Measurements from ENCODE around the gene AJM1. TPM values are rescaled to one million over a fixed set of nuclear protein-coding genes. Genes with fewer than 3 reads are reported as not detected.
"Not testable (repeated sequence)": the region's sequence is repeated elsewhere in the genome, so short reads cannot be mapped to it uniquely, and the experiment has no call there.

The AJM1 gene
- polyA plus RNA-seq, 2 of the 4 experiments (the other 2 are of a cell fraction): 0.76 to 3.0 TPM

GRCh38 chr9:136837146-136837855, 5.0 kb upstream of the AJM1 start:
- ChIA-PET POLR2A (no interaction called here), CTCF (interaction anchor here (1.5 to 2.2 kb wide), 4 partner anchors 22 to 198 kb away, joined by 4 to 10 read pairs (median 4); no protein-coding TSS in a partner anchor)
- 91% methylated on average over 14 of the region's 27 CpGs for WGBS (ENCODE audit: missing lambda C conversion rate)
- FAIRE-seq (no peak), DNase-seq (ENCODE audit: low read depth in 1 of 2, low spot score in 1 of 2) (no peak), ATAC-seq (no peak)
- peaks cover 42% of the 10 kb centered on the region for H3K4me1 ChIP-seq
- TF ChIP-seq CBX8 (IDR thresholded peaks at IDR 0.05): no peak
- no peak for TF ChIP-seq ZNF302 (CRISPR knock-in tag; IDR thresholded peaks at IDR 0.05)
- H3K4me3 ChIP-seq: no peak overlapping the region
- H3K9me3 ChIP-seq: no peaks in the 10 kb centered on the region
- H3K27ac ChIP-seq: no peak overlapping the region
- no peak overlapping the region for H3K4me2 ChIP-seq

- POLR2A ChIA-PET; H3K4me2 ChIP-seq; DNase-seq (ENCODE audit: low read depth in 1 of 2, low spot score in 1 of 2); H3K9me3 ChIP-seq; FAIRE-seq; H3K27ac ChIP-seq; ATAC-seq; H3K4me3 ChIP-seq: not testable (repeated sequence)
- WGBS (ENCODE audit: missing lambda C conversion rate): no CpG with 5 or more reads among the region's 15 CpGs
- CTCF ChIA-PET: interaction anchor here (1.1 to 2.1 kb wide), 5 partner anchors 24 to 197 kb away, joined by 3 to 10 read pairs (median 4); no protein-coding TSS in a partner anchor
- peaks cover 44% of the 10 kb centered on the region for H3K4me1 ChIP-seq
Observed at GRCh38 chr9:136837856-136838277, 4.4 kb upstream of the AJM1 start.

GRCh38 chr9:136838314-136839228, 3.7 kb upstream of the AJM1 start:
- Histone ChIP-seq H3K4me1 (peaks cover 51% of the 10 kb centered on the region), H3K27ac (0 out of 6 replicates have a peak overlapping the region, but pooled peaks of 1 of the 2 experiments have one; percentile 90), H3K4me2 (no peak overlapping the region), H3K4me3 (no peak overlapping the region), H3K9me3 (no peaks in the 10 kb centered on the region)
- CTCF ChIA-PET: interaction anchor here (1.1 to 3.2 kb wide), 6 partner anchors 9 to 197 kb away, joined by 3 to 13 read pairs (median 8); no protein-coding TSS in a partner anchor
- 96% methylated on average over 13 of the region's 29 CpGs for WGBS (ENCODE audit: missing lambda C conversion rate)
- POLR2A ChIA-PET: no interaction called here
- no peak for DNase-seq (ENCODE audit: low read depth in 1 of 2, low spot score in 1 of 2)
- TF ChIP-seq PBX3 (IDR thresholded peaks at IDR 0.05) (no peak), MAFK (IDR thresholded peaks at IDR 0.05; ENCODE audit: partially characterized antibody) (no peak)
- no peak for ATAC-seq
- FAIRE-seq: no peak

- no peak for DNase-seq (ENCODE audit: low read depth in 1 of 2, low spot score in 1 of 2)
- H3K9me3 ChIP-seq: no peaks in the 10 kb centered on the region
- CTCF ChIA-PET: interaction anchor here (1.0 to 3.2 kb wide), 10 partner anchors 8 to 196 kb away, joined by 3 to 13 read pairs (median 4); no protein-coding TSS in a partner anchor
- H3K4me2 ChIP-seq: peak overlapping the region; percentile 10; the same call in 2 of the 3 replicates
- no peak overlapping the region for H3K4me3 ChIP-seq
- ATAC-seq: no peak
- WGBS (ENCODE audit: missing lambda C conversion rate): 74% methylated on average over 26 of the region's 36 CpGs
- FAIRE-seq: no peak
- H3K4me1 ChIP-seq: peaks cover 56% of the 10 kb centered on the region
- H3K27ac ChIP-seq: peak overlapping the region in 1 of 2 experiments; percentile 90; a peak in 2 of 6 replicates
- POLR2A ChIA-PET: interaction anchor here (1.0 kb wide), 1 partner anchor 32 kb away, joined by 3 read pairs; no protein-coding TSS in a partner anchor
- TF ChIP-seq FOXS1 (CRISPR knock-in tag; IDR thresholded peaks at IDR 0.05) (no peak), EP300 (IDR thresholded peaks at IDR 0.05) (no peak), MYC (IDR thresholded peaks at IDR 0.05; ENCODE audit: borderline replicate concordance, low read length) (no peak), REST (IDR thresholded peaks at IDR 0.05) (no peak), HDAC2 (IDR thresholded peaks at IDR 0.05) (no peak), SMC3 (IDR thresholded peaks at IDR 0.05) (no peak), ATOH8 (CRISPR knock-in tag; IDR thresholded peaks at IDR 0.05; ENCODE audit: low read depth) (no peak), MAX (IDR thresholded peaks at IDR 0.05) (no peak), EHMT2 (IDR thresholded peaks at IDR 0.05; ENCODE audit: low read depth) (no peak), FOSB (CRISPR knock-in tag; IDR thresholded peaks at IDR 0.05) (no peak), PHF8 (IDR thresholded peaks at IDR 0.05; ENCODE audit: borderline replicate concordance, low read depth) (no peak), TFCP2L1 (CRISPR knock-in tag; IDR thresholded peaks at IDR 0.05) (no peak), MAFK (IDR thresholded peaks at IDR 0.05; ENCODE audit: partially characterized antibody) (no peak), HOXB13 (CRISPR knock-in tag; IDR thresholded peaks at IDR 0.05; ENCODE audit: low read depth) (no peak), GATA3 (IDR thresholded peaks at IDR 0.05; ENCODE audit: borderline replicate concordance) (no peak), HOXB5 (CRISPR knock-in tag; IDR thresholded peaks at IDR 0.05) (no peak)
Observed at GRCh38 chr9:136839229-136840139, 2.8 kb upstream of the AJM1 start.
